ENCODE measurements around the gene TSHZ2. TPM values are rescaled to one million over a fixed set of nuclear protein-coding genes. Genes with fewer than 3 reads are reported as not detected.
A peak's percentile ranks its signal among the peaks of the same experiment; 100 is the strongest.

Gene TSHZ2
- total and polyA plus RNA-seq, 4 donors = 0.93 to 8.8 (median 3.8) TPM

DNA sequence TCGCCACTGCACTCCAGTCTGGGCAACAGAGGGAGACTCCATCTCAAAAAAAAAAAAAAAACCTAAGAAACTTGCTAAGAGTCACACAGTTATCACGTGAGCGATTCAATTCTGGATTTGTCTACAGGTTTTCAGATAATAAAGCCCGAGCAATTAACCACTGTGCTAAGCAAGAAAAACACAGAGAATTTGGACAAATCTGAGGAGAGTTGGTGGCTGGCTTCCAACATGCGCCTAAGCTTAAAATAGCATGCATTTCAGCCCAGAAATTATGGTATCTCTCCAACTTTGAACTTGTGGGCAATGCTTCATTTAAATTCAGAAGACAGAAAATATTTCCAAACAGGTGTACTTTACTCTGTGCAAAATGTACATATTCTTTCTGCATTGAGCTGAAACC is 232.9 kb downstream of the TSHZ2 start:
- peaks cover 0 to 3% (median 0%) of the 10 kb centered on the region in 4 donors for H3K9me3 ChIP-seq (ENCODE audit: control insufficient read depth in 4 of 4, insufficient read depth in 3 of 4, low read length in 3 of 4)
- TF ChIP-seq, protein P1, sequence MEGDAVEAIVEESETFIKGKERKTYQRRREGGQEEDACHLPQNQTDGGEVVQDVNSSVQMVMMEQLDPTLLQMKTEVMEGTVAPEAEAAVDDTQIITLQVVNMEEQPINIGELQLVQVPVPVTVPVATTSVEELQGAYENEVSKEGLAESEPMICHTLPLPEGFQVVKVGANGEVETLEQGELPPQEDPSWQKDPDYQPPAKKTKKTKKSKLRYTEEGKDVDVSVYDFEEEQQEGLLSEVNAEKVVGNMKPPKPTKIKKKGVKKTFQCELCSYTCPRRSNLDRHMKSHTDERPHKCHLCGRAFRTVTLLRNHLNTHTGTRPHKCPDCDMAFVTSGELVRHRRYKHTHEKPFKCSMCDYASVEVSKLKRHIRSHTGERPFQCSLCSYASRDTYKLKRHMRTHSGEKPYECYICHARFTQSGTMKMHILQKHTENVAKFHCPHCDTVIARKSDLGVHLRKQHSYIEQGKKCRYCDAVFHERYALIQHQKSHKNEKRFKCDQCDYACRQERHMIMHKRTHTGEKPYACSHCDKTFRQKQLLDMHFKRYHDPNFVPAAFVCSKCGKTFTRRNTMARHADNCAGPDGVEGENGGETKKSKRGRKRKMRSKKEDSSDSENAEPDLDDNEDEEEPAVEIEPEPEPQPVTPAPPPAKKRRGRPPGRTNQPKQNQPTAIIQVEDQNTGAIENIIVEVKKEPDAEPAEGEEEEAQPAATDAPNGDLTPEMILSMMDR (IDR thresholded peaks at IDR 0.05; ENCODE audit: control extremely low read depth, extremely low read depth) = no peak
- H3K27me3 ChIP-seq (ENCODE audit: control insufficient read depth in 3 of 3, insufficient read depth in 3 of 3, low read length in 2 of 3) = no peaks in the 10 kb centered on the region
- WGBS, 2 donors = 79 to 91% methylated on average over 5 of the region's 5 CpGs
- DNase-seq (peak in 1 of 3 donors; percentile 61), ATAC-seq (ENCODE audit: insufficient read depth, low FRiP score) (no peak)
- no peak overlapping the region for H3K27ac ChIP-seq (ENCODE audit: low read depth in 1 of 2, low read length in 1 of 2)
- H3K9ac ChIP-seq (ENCODE audit: insufficient read depth in 1 of 2, low read length in 2 of 2) = no peak overlapping the region
- no peak overlapping the region for H3K4me3 ChIP-seq
- peaks cover 0 to 1% (median 0%) of the 10 kb centered on the region in 5 donors for H3K4me1 ChIP-seq (ENCODE audit: control insufficient read depth in 5 of 5, insufficient read depth in 5 of 5, low read length in 5 of 5)
- no peaks in the 10 kb centered on the region for H3K36me3 ChIP-seq (ENCODE audit: control insufficient read depth in 4 of 4, insufficient read depth in 4 of 4, low read length in 4 of 4)

DNA sequence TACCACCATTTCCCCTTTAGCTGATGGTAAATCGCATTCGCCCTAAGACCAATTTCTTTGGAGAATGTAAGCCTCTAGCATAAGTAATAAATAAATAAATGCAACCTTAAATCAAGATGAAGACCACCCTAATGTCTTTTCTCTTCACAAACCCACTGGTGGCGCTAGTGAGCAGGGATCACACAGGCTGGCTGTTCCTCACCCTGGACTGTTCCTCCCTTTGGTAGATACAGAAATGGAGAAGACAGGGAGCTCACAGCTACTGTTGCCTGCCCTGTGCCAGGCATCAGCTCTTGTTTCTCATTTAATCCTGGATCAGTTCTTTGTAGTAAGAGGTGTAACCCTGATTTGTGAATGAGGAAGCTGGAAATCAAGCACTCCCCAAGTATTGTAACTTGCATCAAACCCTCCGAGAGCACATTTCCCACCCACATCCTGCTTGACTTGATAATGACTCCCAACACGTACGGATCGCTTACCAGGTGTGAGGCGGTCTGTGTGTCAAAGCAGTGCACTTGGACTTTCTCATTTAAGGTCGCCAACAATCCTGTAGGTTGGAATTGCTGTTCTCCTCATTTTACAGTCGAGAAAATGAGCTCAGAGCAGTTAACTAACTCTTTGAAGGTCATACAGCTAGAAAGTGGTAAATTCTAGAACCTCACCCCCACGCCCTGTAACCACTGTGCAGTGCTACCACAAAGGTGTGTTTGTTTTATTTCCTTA is 236.1 kb downstream of the TSHZ2 start:
- ATAC-seq (ENCODE audit: insufficient read depth, low FRiP score) = no peak
- H3K27me3 ChIP-seq (ENCODE audit: control insufficient read depth in 3 of 3, insufficient read depth in 3 of 3, low read length in 2 of 3) = no peaks in the 10 kb centered on the region

DNA sequence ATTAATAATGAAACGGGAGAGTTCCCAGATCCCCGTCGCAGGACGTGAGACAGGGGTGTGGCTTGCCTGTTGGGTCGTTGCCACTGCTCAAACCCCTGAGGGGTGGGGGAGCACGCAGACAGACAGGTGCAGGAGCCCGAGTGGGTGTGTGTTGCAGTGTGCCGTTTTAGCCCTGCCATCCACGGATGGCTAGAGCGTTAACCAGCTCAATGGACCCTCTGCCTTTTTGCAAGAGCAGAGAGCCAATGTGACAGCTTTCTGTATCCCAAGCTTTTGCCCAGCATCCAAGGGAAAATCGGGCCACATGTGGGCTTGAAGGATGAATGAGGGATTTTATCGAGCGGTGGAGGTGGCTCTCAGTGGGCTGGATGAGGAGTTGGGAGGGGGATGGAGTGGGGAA is 237.9 kb downstream of the TSHZ2 start:
- Histone ChIP-seq H3K4me3 (no peak overlapping the region), H3K27ac (ENCODE audit: low read depth in 1 of 2, low read length in 1 of 2) (no peak overlapping the region), H3K36me3 (ENCODE audit: control insufficient read depth in 4 of 4, insufficient read depth in 4 of 4, low read length in 4 of 4) (no peaks in the 10 kb centered on the region), H3K27me3 (ENCODE audit: control insufficient read depth in 3 of 3, insufficient read depth in 3 of 3, low read length in 2 of 3) (no peaks in the 10 kb centered on the region), H3K9ac (ENCODE audit: insufficient read depth in 1 of 2, low read length in 2 of 2) (no peak overlapping the region), H3K4me1 (ENCODE audit: control insufficient read depth in 5 of 5, insufficient read depth in 5 of 5, low read length in 5 of 5) (no peaks in the 10 kb centered on the region), H3K9me3 (ENCODE audit: control insufficient read depth in 4 of 4, insufficient read depth in 3 of 4, low read length in 3 of 4) (peaks cover 0 to 3% (median 0%) of the 10 kb centered on the region in 4 donors)
- no peak for ATAC-seq (ENCODE audit: insufficient read depth, low FRiP score)
- 80 to 89% methylated on average over 13 of the region's 13 CpGs for WGBS, 2 donors
- DNase-seq = no peak
- TF ChIP-seq, protein P1 (IDR thresholded peaks at IDR 0.05; ENCODE audit: control extremely low read depth, extremely low read depth) = no peak

More for the DNA sequence above, 236.1 kb downstream of the TSHZ2 start:
- no peak overlapping the region for H3K4me3 ChIP-seq
- TF ChIP-seq, protein P1 (IDR thresholded peaks at IDR 0.05; ENCODE audit: control extremely low read depth, extremely low read depth) = no peak
- no peaks in the 10 kb centered on the region for H3K36me3 ChIP-seq (ENCODE audit: control insufficient read depth in 4 of 4, insufficient read depth in 4 of 4, low read length in 4 of 4)
- no peaks in the 10 kb centered on the region for H3K4me1 ChIP-seq (ENCODE audit: control insufficient read depth in 5 of 5, insufficient read depth in 5 of 5, low read length in 5 of 5)
- no peak for DNase-seq
- 58 to 74% methylated on average over 11 of the region's 11 CpGs for WGBS, 2 donors
- peaks cover 0 to 3% (median 0%) of the 10 kb centered on the region in 4 donors for H3K9me3 ChIP-seq (ENCODE audit: control insufficient read depth in 4 of 4, insufficient read depth in 3 of 4, low read length in 3 of 4)
- H3K27ac ChIP-seq (ENCODE audit: low read depth in 1 of 2, low read length in 1 of 2) = no peak overlapping the region
- no peak overlapping the region for H3K9ac ChIP-seq (ENCODE audit: insufficient read depth in 1 of 2, low read length in 2 of 2)
